Measurements from ENCODE around the gene TRMT10B. TPM values are rescaled to one million over a fixed set of nuclear protein-coding genes. Genes with fewer than 3 reads are reported as not detected.

TRMT10B gene
- total RNA-seq, 1 experiment from 2014 or later: 5.7 TPM

- Mint-ChIP-seq H3K36me3 (ENCODE audit: insufficient read depth in 1 of 3, low read depth in 3 of 3) (peaks cover 0 to 7% (median 2%) of the 10 kb centered on the region in 3 experiments; a peak in 3 of 7 replicates), H3K4me3 (peak overlapping the region; percentile 93 to 97), H3K9me3 (peaks cover 0 to 5% of the 10 kb centered on the region in 2 experiments; a peak in 2 of 5 replicates), H3K27me3 (ENCODE audit: low read depth) (peaks cover 8% of the 10 kb centered on the region), H3K4me1 (peaks cover 11 to 12% of the 10 kb centered on the region in 2 experiments), H3K27ac (no peak overlapping the region)
- no peak for DNase-seq
- Histone ChIP-seq H3K23me2 (ENCODE audit: insufficient read length, low read depth, low read length, poor library complexity, severe bottlenecking) (peaks cover 4% of the 10 kb centered on the region), H3K79me2 (ENCODE audit: insufficient read depth, low read length) (no peaks in the 10 kb centered on the region; the same call in 1 of the 2 replicates), H4K91ac (ENCODE audit: insufficient read length, low read depth, low read length) (no peak overlapping the region), H3K4me1 (ENCODE audit: insufficient read depth, low read length) (no peaks in the 10 kb centered on the region), H2BK20ac (ENCODE audit: low read depth, low read length, poor library complexity, severe bottlenecking) (no peak overlapping the region), H3K4ac (ENCODE audit: low read depth, low read length) (no peak overlapping the region), H4K20me1 (ENCODE audit: control insufficient read depth, insufficient read depth, insufficient read length) (no peaks in the 10 kb centered on the region), H3K79me1 (ENCODE audit: insufficient read depth, low read depth, low read length, poor library complexity, severe bottlenecking) (no peaks in the 10 kb centered on the region), H2AK5ac (ENCODE audit: insufficient read length, low read length) (no peak overlapping the region), H3K4me2 (ENCODE audit: insufficient read depth, insufficient read length, low read length) (peak overlapping the region; percentile 86), H4K5ac (ENCODE audit: insufficient read length, low read depth, low read length) (no peak overlapping the region), H4K8ac (replicated peaks; ENCODE audit: insufficient read length, low read depth, low read length) (no peak overlapping the region), H3K9me3 (ENCODE audit: control insufficient read depth, low read depth, low read length) (no peaks in the 10 kb centered on the region), H3T11ph (ENCODE audit: low read length) (no peak overlapping the region), H3K27ac (ENCODE audit: insufficient read length, low read depth, low read length) (no peak overlapping the region), H3K9ac (ENCODE audit: extremely low read depth, insufficient read length, low read length) (no peak overlapping the region), H2BK120ac (ENCODE audit: low read depth, low read length, poor library complexity, severe bottlenecking) (no peak overlapping the region), H3K18ac (ENCODE audit: insufficient read length, low read depth, low read length) (no peak overlapping the region), H2AFZ (ENCODE audit: low read length) (peak overlapping the region; percentile 51), H2BK15ac (ENCODE audit: low read depth, low read length) (no peak overlapping the region), H3K23ac (ENCODE audit: insufficient read length, low read depth, low read length) (no peak overlapping the region), H3K27me3 (ENCODE audit: insufficient read depth, low read length) (no peaks in the 10 kb centered on the region), H3K56ac (ENCODE audit: insufficient read length, low read depth, low read length) (no peak overlapping the region), H2BK5ac (ENCODE audit: insufficient read length, low read length) (no peak overlapping the region), H3K14ac (ENCODE audit: insufficient read depth, low read length) (no peak overlapping the region), H2BK12ac (ENCODE audit: insufficient read length, low read depth, low read length) (no peak overlapping the region)
- WGBS (ENCODE audit: extremely low coverage, insufficient read length, low lambda C conversion rate): no CpG with 5 or more reads among the region's 29 CpGs
- TF ChIP-seq CTCF (conservative IDR thresholded peaks at IDR 0.05): no peak
Measured at GRCh38 chr9:37752642-37753488, 740 bp upstream of the TRMT10B start.
